Endothelial cell (in vitro differentiated cells): ENCODE data around the gene ME1. TPM values are rescaled to one million over a fixed set of nuclear protein-coding genes. Genes with fewer than 3 reads are reported as not detected.
"Not testable (repeated sequence)": the region's sequence is repeated elsewhere in the genome, so short reads cannot be mapped to it uniquely, and the experiment has no call there.

Experiments
- DNase-seq: peaks from one replicate; pipeline ENCODE4 v3.0.0; 2021; ENCODE audit warnings: low spot score
- H3K27ac Mint-ChIP-seq: one replicate; pipeline ENCODE4 v1.8.0; 2021; ENCODE audit warnings: mixed read lengths, inconsistent platforms; ENCODE audit not compliant: unreplicated experiment
- H3K27me3 Mint-ChIP-seq: one replicate; pipeline ENCODE4 v1.8.0; 2021; ENCODE audit warnings: mild to moderate bottlenecking, moderate library complexity, mixed read lengths, inconsistent platforms; ENCODE audit not compliant: unreplicated experiment
- H3K36me3 Mint-ChIP-seq: one replicate; pipeline ENCODE4 v1.8.0; 2021; ENCODE audit warnings: mild to moderate bottlenecking, low read depth, mixed read lengths, inconsistent platforms; ENCODE audit not compliant: unreplicated experiment
- H3K4me1 Mint-ChIP-seq: one replicate; pipeline ENCODE4 v1.8.0; 2021; ENCODE audit warnings: mild to moderate bottlenecking, mixed read lengths, inconsistent platforms; ENCODE audit not compliant: unreplicated experiment
- H3K4me3 Mint-ChIP-seq: one replicate; pipeline ENCODE4 v1.8.0; 2021; ENCODE audit warnings: mild to moderate bottlenecking, mixed read lengths, inconsistent platforms; ENCODE audit not compliant: unreplicated experiment
- H3K9me3 Mint-ChIP-seq: one replicate; pipeline ENCODE4 v1.8.0; 2021; ENCODE audit warnings: mixed read lengths, inconsistent platforms; ENCODE audit not compliant: unreplicated experiment
- total RNA-seq: library from RNA; stranded (reverse); fragmentation: NEBNext Ultra II Directional; extraction: Animal tissue kit (Norgen Biotek cat#: 25700); gene quantifications from one replicate; pipeline ENCODE4 v1.2.1, GENCODE V29; 2021; ENCODE audit not compliant: unreplicated experiment
- TF ChIP-seq, protein P1 (sequence below): fragments of 200-600 bp; sonication (generic); IDR thresholded peaks from one replicate; pipeline ENCODE4 v1.5.0; 2021; ENCODE audit warnings: antibody characterized with exemption; ENCODE audit not compliant: unreplicated experiment

Gene ME1
- total RNA-seq, 1 donor from 2014 or later: 13.4 TPM

DNA sequence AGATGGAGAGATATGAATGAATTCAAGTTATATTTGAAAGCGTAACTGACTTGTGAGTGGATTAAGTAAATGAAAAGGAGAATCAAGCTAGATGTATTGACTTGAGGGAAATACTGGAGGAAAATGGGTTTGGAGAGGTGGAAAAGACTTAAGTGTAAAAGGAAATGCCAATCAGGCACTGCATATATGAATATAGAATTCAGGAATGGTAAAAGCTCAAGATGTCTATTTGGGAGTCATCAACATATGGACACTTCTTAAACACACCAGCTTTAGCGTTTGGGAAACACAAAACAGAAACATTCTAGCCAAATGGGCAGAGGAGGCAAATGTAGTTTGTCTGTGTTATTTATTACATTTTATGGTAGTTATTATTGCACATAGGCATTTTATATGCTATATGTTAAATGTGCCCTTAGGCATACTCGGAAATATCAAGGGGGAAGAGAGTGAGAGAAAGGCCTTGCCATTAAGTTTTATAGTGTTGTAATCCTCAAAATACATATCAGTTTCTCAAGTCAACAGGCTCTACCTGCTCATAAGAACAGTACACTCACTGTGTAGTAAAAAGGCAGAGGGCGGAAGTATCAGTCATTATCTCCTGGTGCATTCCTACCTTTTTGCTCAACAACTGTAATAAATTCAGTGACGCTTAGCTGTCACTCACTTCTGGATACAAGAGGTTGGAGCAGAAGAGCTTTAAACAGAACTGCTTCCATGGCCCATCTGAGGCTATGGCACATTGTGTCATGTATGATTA is 33.7 kb upstream of the ME1 start:
- TF ChIP-seq, protein P1, sequence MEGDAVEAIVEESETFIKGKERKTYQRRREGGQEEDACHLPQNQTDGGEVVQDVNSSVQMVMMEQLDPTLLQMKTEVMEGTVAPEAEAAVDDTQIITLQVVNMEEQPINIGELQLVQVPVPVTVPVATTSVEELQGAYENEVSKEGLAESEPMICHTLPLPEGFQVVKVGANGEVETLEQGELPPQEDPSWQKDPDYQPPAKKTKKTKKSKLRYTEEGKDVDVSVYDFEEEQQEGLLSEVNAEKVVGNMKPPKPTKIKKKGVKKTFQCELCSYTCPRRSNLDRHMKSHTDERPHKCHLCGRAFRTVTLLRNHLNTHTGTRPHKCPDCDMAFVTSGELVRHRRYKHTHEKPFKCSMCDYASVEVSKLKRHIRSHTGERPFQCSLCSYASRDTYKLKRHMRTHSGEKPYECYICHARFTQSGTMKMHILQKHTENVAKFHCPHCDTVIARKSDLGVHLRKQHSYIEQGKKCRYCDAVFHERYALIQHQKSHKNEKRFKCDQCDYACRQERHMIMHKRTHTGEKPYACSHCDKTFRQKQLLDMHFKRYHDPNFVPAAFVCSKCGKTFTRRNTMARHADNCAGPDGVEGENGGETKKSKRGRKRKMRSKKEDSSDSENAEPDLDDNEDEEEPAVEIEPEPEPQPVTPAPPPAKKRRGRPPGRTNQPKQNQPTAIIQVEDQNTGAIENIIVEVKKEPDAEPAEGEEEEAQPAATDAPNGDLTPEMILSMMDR: no peak
- Mint-ChIP-seq H3K4me3 (no peak overlapping the region), H3K36me3 (no peaks in the 10 kb centered on the region), H3K4me1 (peaks cover 14% of the 10 kb centered on the region), H3K27ac (no peak overlapping the region), H3K9me3 (no peaks in the 10 kb centered on the region), H3K27me3 (no peaks in the 10 kb centered on the region)
- no peak for DNase-seq

- TF ChIP-seq, protein P1: no peak
- Mint-ChIP-seq H3K27ac (no peak overlapping the region), H3K36me3 (no peaks in the 10 kb centered on the region), H3K4me1 (peaks cover 18% of the 10 kb centered on the region), H3K9me3 (no peaks in the 10 kb centered on the region), H3K4me3 (no peak overlapping the region), H3K27me3 (no peaks in the 10 kb centered on the region)
- DNase-seq: no peak
Observed at GRCh38 chr6:83463886-83464285, 33.0 kb upstream of the ME1 start.

- Mint-ChIP-seq H3K4me1 (peaks cover 18% of the 10 kb centered on the region), H3K27me3 (peaks cover 4% of the 10 kb centered on the region), H3K9me3 (no peaks in the 10 kb centered on the region), H3K27ac (no peak overlapping the region), H3K36me3 (no peaks in the 10 kb centered on the region), H3K4me3 (no peak overlapping the region)
- TF ChIP-seq, protein P1: no peak
- no peak for DNase-seq
Observed at GRCh38 chr6:83462524-83462923, 31.7 kb upstream of the ME1 start.

- H3K27me3 Mint-ChIP-seq: peaks cover 4% of the 10 kb centered on the region
- TF ChIP-seq, protein P1: no peak
- H3K27ac Mint-ChIP-seq: no peak overlapping the region
- no peak overlapping the region for H3K4me3 Mint-ChIP-seq
- no peaks in the 10 kb centered on the region for H3K9me3 Mint-ChIP-seq
- no peaks in the 10 kb centered on the region for H3K36me3 Mint-ChIP-seq
- DNase-seq: no peak
- H3K4me1 Mint-ChIP-seq: peaks cover 18% of the 10 kb centered on the region
Observed at GRCh38 chr6:83461438-83461837, 30.6 kb upstream of the ME1 start.

- H3K4me3 Mint-ChIP-seq: no peak overlapping the region
- no peak for DNase-seq
- H3K36me3 Mint-ChIP-seq: no peaks in the 10 kb centered on the region
- TF ChIP-seq, protein P1: no peak
- peaks cover 18% of the 10 kb centered on the region for H3K4me1 Mint-ChIP-seq
- no peak overlapping the region for H3K27ac Mint-ChIP-seq
- H3K9me3 Mint-ChIP-seq: no peaks in the 10 kb centered on the region
- peaks cover 4% of the 10 kb centered on the region for H3K27me3 Mint-ChIP-seq
Observed at GRCh38 chr6:83459663-83460062, 28.8 kb upstream of the ME1 start.

DNA sequence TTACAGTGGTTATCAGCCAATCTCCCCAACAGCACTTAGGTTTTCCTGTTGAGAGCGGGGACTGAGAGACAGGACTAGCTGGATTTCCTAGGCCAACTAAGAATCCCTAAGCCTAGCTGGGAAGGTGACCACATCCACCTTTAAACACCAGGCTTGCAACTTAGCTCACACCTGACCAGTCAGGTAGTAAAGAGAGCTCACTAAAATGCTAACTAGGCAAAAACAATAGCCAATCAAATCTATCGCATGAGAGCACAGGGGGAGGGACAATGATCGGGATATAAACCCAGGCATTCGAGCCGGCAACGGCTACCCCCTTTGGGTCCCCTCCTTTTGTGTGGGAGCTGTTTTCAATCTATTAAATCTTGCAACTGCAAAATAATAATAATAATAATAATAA is 19.2 kb upstream of the ME1 start:
- H3K27ac Mint-ChIP-seq, H3K4me3 Mint-ChIP-seq, H3K4me1 Mint-ChIP-seq, H3K36me3 Mint-ChIP-seq, H3K27me3 Mint-ChIP-seq, DNase-seq, H3K9me3 Mint-ChIP-seq: not testable (repeated sequence)

- H3K9me3 Mint-ChIP-seq, H3K27ac Mint-ChIP-seq, H3K4me3 Mint-ChIP-seq, DNase-seq, H3K36me3 Mint-ChIP-seq, H3K27me3 Mint-ChIP-seq: not testable (repeated sequence)
- peaks cover 15% of the 10 kb centered on the region for H3K4me1 Mint-ChIP-seq
Observed at GRCh38 chr6:83444086-83444699, 13.3 kb upstream of the ME1 start.
